ENCODE results near the gene MYL3.

DNA sequence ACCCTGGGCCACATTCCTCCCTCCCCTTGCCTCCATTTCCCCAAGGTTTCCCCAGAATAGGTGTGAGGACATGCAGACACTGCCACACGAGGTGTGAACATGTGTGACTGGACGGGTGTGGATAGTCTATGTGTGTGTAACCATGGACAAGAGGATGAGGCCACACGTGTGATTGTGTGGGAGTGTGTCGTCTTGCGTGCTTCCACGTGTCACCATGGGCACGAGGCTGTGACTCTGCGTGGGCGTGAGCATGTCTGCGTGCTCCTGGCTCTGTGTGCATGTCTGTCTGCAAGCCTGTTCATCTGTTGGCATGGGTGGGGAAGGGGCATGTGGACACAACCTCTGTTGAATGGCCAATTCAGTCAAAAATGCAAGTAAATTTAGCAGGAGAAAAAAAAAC, 6.2 kb upstream of the MYL3 start:
- TF ChIP-seq, protein P1, sequence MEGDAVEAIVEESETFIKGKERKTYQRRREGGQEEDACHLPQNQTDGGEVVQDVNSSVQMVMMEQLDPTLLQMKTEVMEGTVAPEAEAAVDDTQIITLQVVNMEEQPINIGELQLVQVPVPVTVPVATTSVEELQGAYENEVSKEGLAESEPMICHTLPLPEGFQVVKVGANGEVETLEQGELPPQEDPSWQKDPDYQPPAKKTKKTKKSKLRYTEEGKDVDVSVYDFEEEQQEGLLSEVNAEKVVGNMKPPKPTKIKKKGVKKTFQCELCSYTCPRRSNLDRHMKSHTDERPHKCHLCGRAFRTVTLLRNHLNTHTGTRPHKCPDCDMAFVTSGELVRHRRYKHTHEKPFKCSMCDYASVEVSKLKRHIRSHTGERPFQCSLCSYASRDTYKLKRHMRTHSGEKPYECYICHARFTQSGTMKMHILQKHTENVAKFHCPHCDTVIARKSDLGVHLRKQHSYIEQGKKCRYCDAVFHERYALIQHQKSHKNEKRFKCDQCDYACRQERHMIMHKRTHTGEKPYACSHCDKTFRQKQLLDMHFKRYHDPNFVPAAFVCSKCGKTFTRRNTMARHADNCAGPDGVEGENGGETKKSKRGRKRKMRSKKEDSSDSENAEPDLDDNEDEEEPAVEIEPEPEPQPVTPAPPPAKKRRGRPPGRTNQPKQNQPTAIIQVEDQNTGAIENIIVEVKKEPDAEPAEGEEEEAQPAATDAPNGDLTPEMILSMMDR (IDR thresholded peaks at IDR 0.05; ENCODE audit: low read length): no peak
- TF ChIP-seq EZH2phosphoT487 (IDR thresholded peaks at IDR 0.05; ENCODE audit: low read length): no peak
